Right atrium auricular region (tissue), 2 donors: ENCODE results near the gene FHIT. TPM values are rescaled to one million over a fixed set of nuclear protein-coding genes. Genes with fewer than 3 reads are reported as not detected.

Experiments
- DNase-seq: peaks from one replicate; pipeline ENCODE4 v3.0.0-alpha.2; 2019; ENCODE audit warnings: low spot score
- H3K27ac ChIP-seq, 2 donors: fragments of 200-600 bp; sonication (generic); 1 replicate in 1 of 2; 2 replicates in 1 of 2; pipeline ENCODE4 v1.5.1; 2016 to 2019
- H3K27me3 ChIP-seq, 2 donors: fragments of 200-600 bp; sonication (generic); one replicate each; pipeline versions ENCODE4 v1.5.1 to v1.6.0; 2017 to 2019
- H3K36me3 ChIP-seq: fragments of 200-600 bp; sonication (generic); one replicate; pipeline ENCODE4 v1.5.1; 2016
- H3K4me1 ChIP-seq, 2 donors: fragments of 200-600 bp; sonication (generic); one replicate each; pipeline versions ENCODE4 v1.5.1 to v1.6.0; 2017 to 2019
- H3K4me3 ChIP-seq, 2 donors: fragments of 200-600 bp; sonication (generic); 1 replicate in 1 of 2; 2 replicates in 1 of 2; pipeline ENCODE4 v1.5.1; 2017 to 2019; ENCODE audit warnings: mild to moderate bottlenecking in 1 of 2, moderate library complexity in 1 of 2
- H3K9me3 ChIP-seq, 2 donors: fragments of 200-600 bp; sonication (generic); one replicate each; pipeline ENCODE4 v1.5.1; 2019
- CTCF ChIP-seq, 2 donors: fragments of 200-600 bp; sonication (generic); IDR thresholded peaks; one replicate each; pipeline ENCODE4 v1.5.1; 2019; ENCODE audit warnings: antibody characterized with exemption in 2 of 2
- total RNA-seq, 2 donors: library from RNA; depleted of rRNA; stranded (reverse); fragments of >200 nt; gene quantifications; one replicate each; pipeline ENCODE4 v1.1.0, GENCODE V29; 2016

The FHIT gene
- total RNA-seq, 2 donors from 2014 or later: 10.4 to 11.0 TPM

GRCh38 chr3:60403866-60404265 is 847.4 kb downstream of the FHIT start:
- Histone ChIP-seq H3K36me3 (no peaks in the 10 kb centered on the region), H3K4me1 (peaks cover 0 to 8% of the 10 kb centered on the region in 2 donors), H3K9me3 (no peaks in the 10 kb centered on the region), H3K4me3 (no peak overlapping the region), H3K27me3 (no peaks in the 10 kb centered on the region), H3K27ac (no peak overlapping the region)
- no peak for DNase-seq
- TF ChIP-seq CTCF (IDR thresholded peaks at IDR 0.05): no peak

GRCh38 chr3:60402931-60403330 is 848.3 kb downstream of the FHIT start:
- H3K27me3 ChIP-seq: no peaks in the 10 kb centered on the region
- H3K4me1 ChIP-seq: peaks cover 0 to 8% of the 10 kb centered on the region in 2 donors
- no peaks in the 10 kb centered on the region for H3K36me3 ChIP-seq
- no peak overlapping the region for H3K4me3 ChIP-seq
- DNase-seq: no peak
- no peaks in the 10 kb centered on the region for H3K9me3 ChIP-seq
- no peak overlapping the region for H3K27ac ChIP-seq
- no peak for TF ChIP-seq CTCF (IDR thresholded peaks at IDR 0.05)

GRCh38 chr3:60399861-60400845 is 851.1 kb downstream of the FHIT start:
- DNase-seq: no peak
- TF ChIP-seq CTCF (IDR thresholded peaks at IDR 0.05): no peak
- Histone ChIP-seq H3K4me3 (no peak overlapping the region), H3K4me1 (peaks cover 0 to 8% of the 10 kb centered on the region in 2 donors), H3K9me3 (no peaks in the 10 kb centered on the region), H3K27ac (no peak overlapping the region), H3K36me3 (no peaks in the 10 kb centered on the region), H3K27me3 (no peaks in the 10 kb centered on the region)

- no peak for TF ChIP-seq CTCF (IDR thresholded peaks at IDR 0.05)
- Histone ChIP-seq H3K36me3 (no peaks in the 10 kb centered on the region), H3K4me3 (no peak overlapping the region), H3K9me3 (no peaks in the 10 kb centered on the region), H3K27ac (no peak overlapping the region), H3K27me3 (no peaks in the 10 kb centered on the region), H3K4me1 (peaks cover 0 to 8% of the 10 kb centered on the region in 2 donors)
- DNase-seq: no peak
Measured at GRCh38 chr3:60399292-60399691, 852.0 kb downstream of the FHIT start.

- H3K27me3 ChIP-seq: no peaks in the 10 kb centered on the region
- no peaks in the 10 kb centered on the region for H3K36me3 ChIP-seq
- no peak overlapping the region for H3K4me3 ChIP-seq
- TF ChIP-seq CTCF (IDR thresholded peaks at IDR 0.05): no peak
- DNase-seq: no peak
- no peak overlapping the region for H3K27ac ChIP-seq
- peaks cover 0 to 6% of the 10 kb centered on the region in 2 donors for H3K4me1 ChIP-seq
- H3K9me3 ChIP-seq: no peaks in the 10 kb centered on the region
Measured at GRCh38 chr3:60395173-60395762, 856.0 kb downstream of the FHIT start.
